Neural crest cell (in vitro differentiated cells): ENCODE data around the gene QSOX2. TPM values are rescaled to one million over a fixed set of nuclear protein-coding genes. Genes with fewer than 3 reads are reported as not detected.

ENCODE experiments used
- DNase-seq: peaks from one replicate; pipeline ENCODE4 v3.0.0; 2021; ENCODE audit warnings: low read depth, mixed read lengths, low spot score
- H3K27ac Mint-ChIP-seq: one replicate; pipeline ENCODE4 v1.8.0; 2021; ENCODE audit warnings: mild to moderate bottlenecking, mixed read lengths; ENCODE audit not compliant: unreplicated experiment
- H3K27me3 Mint-ChIP-seq: 2 replicates; pipeline ENCODE4 v1.8.0; 2021; ENCODE audit warnings: low read depth, mild to moderate bottlenecking, mixed read lengths
- H3K36me3 Mint-ChIP-seq: 2 replicates; pipeline ENCODE4 v1.8.0; 2021; ENCODE audit warnings: low read depth, mild to moderate bottlenecking, mixed read lengths
- H3K4me1 Mint-ChIP-seq: 2 replicates; pipeline ENCODE4 v1.8.0; 2021; ENCODE audit warnings: mixed read lengths
- H3K4me3 Mint-ChIP-seq: one replicate; pipeline ENCODE4 v1.8.0; 2021; ENCODE audit warnings: mild to moderate bottlenecking, mixed read lengths
- H3K9me3 Mint-ChIP-seq: 2 replicates; pipeline ENCODE4 v1.8.0; 2021; ENCODE audit warnings: mixed read lengths
- total RNA-seq: library from RNA; stranded (reverse); gene quantifications from 2 replicates; pipeline ENCODE4 v1.2.1, GENCODE V29; 2021
- TF ChIP-seq, protein P1 (sequence below): fragments of 200-600 bp; sonication (generic); conservative IDR thresholded peaks from 2 replicates; pipeline ENCODE4 v1.5.0; 2021; ENCODE audit warnings: antibody characterized with exemption, mild to moderate bottlenecking

The QSOX2 gene
- total RNA-seq, 1 donor from 2014 or later = 28.7 TPM

DNA sequence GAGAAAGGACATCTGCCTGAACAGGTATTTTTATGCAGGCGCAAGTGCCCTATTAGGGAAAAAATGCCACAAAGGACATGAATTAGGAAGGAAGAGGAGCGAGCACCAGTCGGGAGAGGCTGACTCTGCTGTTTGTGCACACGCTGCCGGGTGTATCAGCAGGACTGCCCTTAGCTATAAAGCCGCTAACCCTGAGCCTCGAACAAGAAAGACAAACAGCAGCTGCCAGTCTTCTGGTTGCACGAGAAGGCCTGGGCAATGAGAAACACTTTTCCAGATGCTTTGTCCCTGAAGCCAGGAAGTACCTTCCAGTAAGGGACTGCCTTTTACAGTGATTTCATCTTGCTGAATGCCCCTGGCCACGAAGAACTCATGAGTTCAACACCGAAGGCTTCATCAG is 12.6 kb downstream of the QSOX2 start:
- no peak for DNase-seq
- Mint-ChIP-seq H3K4me1 (peaks cover 5% of the 10 kb centered on the region), H3K4me3 (no peak overlapping the region)

DNA sequence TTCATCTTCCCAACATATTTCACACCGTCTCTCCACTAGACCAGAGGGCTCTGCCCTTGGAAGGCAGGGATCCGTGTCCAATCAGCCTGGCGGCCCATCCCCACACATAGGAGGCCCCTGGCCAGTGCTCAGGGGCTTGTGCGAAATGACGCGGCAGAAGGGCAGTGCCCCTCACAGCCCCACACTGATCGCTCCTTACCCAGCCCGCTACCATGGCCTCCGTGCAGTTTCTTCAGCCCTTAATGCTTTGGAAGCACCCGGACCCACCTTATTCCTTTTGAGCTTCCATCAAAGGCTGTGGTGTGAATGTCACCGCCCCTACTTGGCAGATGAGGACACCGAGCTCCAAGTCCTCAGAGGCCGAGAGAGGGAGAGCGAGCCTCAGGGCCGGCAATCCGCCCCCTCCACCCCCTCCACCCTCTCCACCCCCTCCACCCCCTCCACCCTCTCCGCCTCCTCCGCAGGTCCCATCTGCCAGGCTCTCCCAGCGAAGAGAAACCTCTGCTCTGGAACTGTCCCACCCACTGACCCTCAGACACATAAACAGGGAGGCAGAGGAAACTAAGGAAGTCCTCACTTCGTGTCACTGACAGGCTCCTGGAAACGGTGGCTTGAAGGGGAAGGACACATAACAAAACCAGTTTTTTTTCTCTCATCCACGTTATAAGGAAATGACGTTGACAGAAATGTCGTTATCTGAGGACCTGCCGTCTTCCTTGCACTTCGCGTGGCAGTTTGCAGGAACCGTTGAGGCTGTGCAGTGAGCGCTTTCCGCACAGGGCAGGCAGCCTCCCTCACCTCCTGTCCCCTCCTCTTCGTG is 13.9 kb downstream of the QSOX2 start:
- Mint-ChIP-seq H3K9me3 (no peaks in the 10 kb centered on the region), H3K4me3 (no peak overlapping the region), H3K27ac (no peak overlapping the region), H3K36me3 (peaks cover 4% of the 10 kb centered on the region), H3K4me1 (peaks cover 5% of the 10 kb centered on the region), H3K27me3 (no peaks in the 10 kb centered on the region)
- TF ChIP-seq, protein P1, sequence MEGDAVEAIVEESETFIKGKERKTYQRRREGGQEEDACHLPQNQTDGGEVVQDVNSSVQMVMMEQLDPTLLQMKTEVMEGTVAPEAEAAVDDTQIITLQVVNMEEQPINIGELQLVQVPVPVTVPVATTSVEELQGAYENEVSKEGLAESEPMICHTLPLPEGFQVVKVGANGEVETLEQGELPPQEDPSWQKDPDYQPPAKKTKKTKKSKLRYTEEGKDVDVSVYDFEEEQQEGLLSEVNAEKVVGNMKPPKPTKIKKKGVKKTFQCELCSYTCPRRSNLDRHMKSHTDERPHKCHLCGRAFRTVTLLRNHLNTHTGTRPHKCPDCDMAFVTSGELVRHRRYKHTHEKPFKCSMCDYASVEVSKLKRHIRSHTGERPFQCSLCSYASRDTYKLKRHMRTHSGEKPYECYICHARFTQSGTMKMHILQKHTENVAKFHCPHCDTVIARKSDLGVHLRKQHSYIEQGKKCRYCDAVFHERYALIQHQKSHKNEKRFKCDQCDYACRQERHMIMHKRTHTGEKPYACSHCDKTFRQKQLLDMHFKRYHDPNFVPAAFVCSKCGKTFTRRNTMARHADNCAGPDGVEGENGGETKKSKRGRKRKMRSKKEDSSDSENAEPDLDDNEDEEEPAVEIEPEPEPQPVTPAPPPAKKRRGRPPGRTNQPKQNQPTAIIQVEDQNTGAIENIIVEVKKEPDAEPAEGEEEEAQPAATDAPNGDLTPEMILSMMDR = no peak
- no peak for DNase-seq

More for the DNA sequence above, 12.6 kb downstream of the QSOX2 start:
- H3K27me3 Mint-ChIP-seq = no peaks in the 10 kb centered on the region
- TF ChIP-seq, protein P1 = no peak
- no peak overlapping the region for H3K27ac Mint-ChIP-seq
- peaks cover 4% of the 10 kb centered on the region for H3K36me3 Mint-ChIP-seq
- no peaks in the 10 kb centered on the region for H3K9me3 Mint-ChIP-seq

DNA sequence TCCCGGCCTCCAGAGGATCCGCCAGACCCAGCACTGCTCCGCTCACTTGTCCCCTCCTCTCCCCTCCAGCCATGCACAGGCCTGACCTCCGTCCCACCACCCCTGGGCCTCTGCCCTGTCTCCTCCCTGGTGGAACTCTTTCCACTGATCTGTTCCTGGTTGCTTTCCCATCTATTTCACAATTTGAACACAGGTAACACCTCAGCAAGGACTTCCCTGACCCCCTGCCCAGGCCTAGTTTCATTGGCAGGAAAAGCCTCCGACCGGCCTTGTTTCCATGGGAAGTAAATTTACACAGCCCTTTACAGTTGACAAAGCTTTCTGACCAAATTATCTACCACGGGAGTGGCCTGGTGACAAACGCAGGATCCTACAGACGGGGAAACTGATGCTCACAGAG is 14.8 kb downstream of the QSOX2 start:
- H3K9me3 Mint-ChIP-seq = no peaks in the 10 kb centered on the region
- no peak overlapping the region for H3K4me3 Mint-ChIP-seq
- H3K4me1 Mint-ChIP-seq = peaks cover 5% of the 10 kb centered on the region
- H3K27me3 Mint-ChIP-seq = no peaks in the 10 kb centered on the region
- peaks cover 4% of the 10 kb centered on the region for H3K36me3 Mint-ChIP-seq
- H3K27ac Mint-ChIP-seq = peak overlapping the region; percentile 78
- TF ChIP-seq, protein P1 = no peak
- DNase-seq = no peak

DNA sequence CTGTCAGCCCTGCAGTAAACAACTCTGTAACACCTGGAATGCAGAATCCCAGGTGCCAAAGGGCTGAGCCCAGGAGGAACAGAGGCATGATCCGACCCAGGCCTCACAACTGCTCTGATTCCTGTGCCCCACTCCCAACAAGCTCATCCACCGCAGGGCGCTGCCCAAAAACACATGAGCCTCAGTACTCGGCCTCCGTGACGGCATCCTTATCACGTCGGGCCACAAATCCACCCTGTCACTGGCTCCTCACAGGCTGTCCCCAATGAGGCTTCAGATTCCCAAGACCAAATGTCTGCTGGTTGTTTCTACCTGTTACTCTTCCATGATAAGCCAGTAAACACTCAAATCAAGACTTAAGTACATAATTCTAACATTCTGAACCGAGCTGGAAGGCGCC is 15.2 kb downstream of the QSOX2 start:
- no peaks in the 10 kb centered on the region for H3K27me3 Mint-ChIP-seq
- H3K9me3 Mint-ChIP-seq = no peaks in the 10 kb centered on the region
- H3K4me3 Mint-ChIP-seq = no peak overlapping the region
- peak overlapping the region; percentile 78 for H3K27ac Mint-ChIP-seq
- TF ChIP-seq, protein P1 = no peak
- peaks cover 4% of the 10 kb centered on the region for H3K36me3 Mint-ChIP-seq
- DNase-seq = no peak
- peaks cover 5% of the 10 kb centered on the region for H3K4me1 Mint-ChIP-seq

DNA sequence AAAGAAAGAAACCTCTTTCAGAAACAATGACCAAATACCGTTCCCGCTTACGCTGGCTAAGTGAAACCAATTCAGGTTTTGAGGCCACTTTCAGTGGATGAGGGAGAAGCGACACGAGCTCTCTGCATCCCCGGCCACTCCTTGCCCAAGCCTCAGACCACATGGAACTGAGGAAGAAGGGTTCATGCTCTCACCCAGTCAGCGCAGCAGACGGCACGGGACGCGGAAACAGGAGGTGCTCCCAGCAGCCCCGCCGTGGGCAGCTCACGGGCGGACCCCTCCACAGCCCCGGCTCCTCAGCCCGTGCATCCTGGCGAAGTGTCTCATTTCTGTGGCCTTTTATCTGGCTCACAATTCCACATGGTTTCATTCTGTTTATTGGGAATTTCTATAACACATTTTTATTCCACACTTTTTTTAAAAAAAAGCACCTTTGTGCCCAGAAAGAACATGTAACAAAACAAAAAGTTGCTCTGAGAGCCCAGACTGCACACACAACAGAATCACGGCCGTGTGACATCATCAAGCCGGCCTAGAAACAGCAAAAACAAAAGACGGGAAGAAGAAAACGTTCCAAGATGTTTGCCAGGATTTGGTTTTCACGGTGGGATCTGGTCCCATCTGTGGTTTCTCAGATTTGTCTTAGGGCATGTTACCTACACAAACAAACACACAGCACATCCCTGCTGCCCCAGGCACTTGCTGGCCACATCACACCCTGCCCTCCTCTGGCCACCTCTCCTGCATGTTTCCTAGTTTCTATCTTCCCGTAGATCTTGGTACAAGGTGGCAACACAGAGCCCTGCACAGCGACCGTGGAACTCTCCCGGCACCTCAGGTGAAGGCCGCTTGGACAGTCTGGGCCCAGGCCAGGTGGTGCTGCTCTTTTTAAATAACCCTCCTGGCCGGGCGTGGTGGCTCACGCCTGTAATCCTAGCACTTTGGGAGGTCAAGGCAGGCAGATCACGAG is 16.2 kb downstream of the QSOX2 start:
- Mint-ChIP-seq H3K9me3 (no peaks in the 10 kb centered on the region), H3K36me3 (no peaks in the 10 kb centered on the region), H3K27me3 (no peaks in the 10 kb centered on the region), H3K27ac (no peak overlapping the region), H3K4me3 (no peak overlapping the region), H3K4me1 (peaks cover 5% of the 10 kb centered on the region)
- DNase-seq = no peak
- TF ChIP-seq, protein P1 = no peak
